ENCODE results near the gene MYB.

MYB gene

DNA sequence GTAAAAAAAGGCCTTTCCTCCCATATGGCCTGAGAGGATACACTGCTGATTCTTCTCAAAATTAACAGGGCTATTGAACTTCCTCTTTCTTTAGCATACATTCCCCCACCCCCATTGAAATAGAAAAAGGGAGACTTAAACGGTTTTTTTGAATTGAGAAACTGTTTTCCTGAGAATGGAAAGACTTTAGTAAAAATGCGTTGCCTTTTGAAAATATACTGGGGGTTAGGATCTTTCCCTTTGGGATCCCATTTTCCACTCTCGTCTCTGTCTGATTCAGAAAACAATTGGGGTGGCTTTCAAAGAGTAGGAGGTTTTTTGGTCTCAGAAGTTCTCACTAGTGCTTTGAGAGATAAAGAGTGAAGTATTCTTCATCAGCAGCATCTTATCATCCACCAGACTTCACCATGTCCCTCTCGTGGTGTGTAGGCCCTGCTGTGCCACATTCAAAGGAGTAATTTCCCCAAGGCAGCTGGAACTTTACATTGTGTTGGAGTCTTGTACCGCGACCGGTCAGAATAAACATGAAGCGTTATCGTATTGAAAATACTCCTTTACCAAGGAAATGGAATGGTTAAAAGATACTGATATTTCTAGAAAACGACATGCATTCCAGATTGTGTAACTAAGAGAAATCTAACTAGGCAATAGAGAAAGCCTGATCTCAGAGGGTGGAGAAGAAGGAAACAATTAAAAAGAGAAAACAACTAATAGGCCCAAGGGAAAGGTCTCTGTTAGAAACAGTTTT is 10.6 kb downstream of the MYB start:
- DNase-seq = no peak

DNA sequence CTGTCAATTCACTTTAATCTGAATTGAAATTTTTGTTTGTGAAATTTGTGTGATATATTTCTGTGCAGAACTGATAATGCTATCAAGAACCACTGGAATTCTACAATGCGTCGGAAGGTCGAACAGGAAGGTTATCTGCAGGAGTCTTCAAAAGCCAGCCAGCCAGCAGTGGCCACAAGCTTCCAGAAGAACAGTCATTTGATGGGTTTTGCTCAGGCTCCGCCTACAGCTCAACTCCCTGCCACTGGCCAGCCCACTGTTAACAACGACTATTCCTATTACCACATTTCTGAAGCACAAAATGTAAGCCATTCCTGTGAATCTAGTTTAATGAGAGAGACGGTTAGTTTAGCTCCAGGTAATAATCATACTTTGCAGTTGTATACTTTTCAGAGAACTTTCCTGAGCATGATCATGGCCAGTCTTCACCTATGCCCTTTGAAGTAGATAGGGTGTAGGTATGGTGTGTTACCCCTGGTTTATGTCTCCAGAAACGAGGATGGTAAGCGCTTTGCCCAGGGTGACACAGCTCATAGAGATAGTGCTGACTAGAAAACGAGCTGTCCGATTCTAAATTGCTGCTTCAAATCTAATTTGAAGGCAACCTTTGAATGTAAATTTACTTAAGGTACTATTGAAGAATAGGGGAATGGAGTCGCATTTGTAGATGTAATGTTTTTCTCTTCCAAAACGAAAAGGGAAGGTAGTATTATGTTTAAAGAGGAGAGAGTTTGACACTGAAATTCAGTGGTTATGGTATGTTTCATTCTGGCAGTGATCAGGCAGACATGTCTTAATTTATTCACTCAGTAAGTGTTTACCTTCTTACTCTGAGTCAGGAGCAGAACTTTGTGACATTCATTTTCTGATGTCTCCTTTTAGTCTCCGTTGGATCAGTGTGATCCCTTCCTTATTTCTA is 11.4 kb downstream of the MYB start:
- DNase-seq = no peak

DNA sequence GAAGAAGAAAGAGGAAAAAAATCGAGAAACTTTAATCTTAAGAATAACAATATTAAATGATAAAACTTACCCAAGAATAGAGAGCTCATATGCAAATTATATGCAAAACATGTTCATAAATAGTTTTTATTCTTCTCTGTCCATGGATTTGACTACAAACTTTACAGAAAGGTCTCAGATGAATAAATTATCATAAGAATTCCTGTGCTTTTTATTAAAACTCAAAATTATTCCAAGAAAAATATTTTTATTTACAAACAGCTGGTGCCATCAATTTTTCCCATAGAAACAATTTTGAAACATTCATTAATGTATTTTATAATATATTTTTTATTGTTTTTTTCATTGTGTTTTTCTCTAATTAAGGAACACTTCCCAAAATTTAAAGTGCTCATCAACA is 12.1 kb downstream of the MYB start:
- DNase-seq = no peak

DNA sequence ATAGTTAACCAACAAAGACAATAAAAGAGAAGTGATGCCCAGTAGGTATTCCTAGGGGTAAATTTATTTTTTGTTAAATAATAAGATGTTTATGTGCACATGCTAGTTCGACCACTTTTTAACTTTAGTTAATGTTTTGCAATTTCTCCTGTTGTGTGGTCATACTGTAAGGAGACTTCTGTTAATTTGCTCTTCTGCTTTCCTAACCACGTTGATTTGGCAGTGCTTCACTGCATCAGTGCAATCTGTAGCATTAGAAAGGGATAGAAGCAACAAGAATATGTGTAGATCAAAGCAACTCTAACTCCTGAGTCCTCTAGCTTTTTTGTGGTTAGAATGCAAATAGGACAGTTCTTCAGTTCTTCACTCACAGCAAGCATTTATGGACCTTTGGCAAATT is 13.9 kb downstream of the MYB start:
- DNase-seq = no peak

DNA sequence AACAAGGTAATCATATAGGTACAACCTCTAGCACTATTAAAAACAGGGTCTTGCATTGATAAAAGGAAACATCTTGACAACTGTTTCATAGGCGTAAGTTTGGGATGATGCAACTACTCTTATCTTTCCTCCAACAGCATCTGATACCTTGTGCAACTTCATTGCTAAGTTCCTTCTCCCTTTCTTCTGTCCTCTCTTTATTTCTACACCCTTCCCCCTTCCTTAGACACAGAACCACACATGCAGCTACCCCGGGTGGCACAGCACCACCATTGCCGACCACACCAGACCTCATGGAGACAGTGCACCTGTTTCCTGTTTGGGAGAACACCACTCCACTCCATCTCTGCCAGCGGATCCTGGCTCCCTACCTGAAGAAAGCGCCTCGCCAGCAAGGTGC is 14.4 kb downstream of the MYB start:
- no peak for DNase-seq

DNA sequence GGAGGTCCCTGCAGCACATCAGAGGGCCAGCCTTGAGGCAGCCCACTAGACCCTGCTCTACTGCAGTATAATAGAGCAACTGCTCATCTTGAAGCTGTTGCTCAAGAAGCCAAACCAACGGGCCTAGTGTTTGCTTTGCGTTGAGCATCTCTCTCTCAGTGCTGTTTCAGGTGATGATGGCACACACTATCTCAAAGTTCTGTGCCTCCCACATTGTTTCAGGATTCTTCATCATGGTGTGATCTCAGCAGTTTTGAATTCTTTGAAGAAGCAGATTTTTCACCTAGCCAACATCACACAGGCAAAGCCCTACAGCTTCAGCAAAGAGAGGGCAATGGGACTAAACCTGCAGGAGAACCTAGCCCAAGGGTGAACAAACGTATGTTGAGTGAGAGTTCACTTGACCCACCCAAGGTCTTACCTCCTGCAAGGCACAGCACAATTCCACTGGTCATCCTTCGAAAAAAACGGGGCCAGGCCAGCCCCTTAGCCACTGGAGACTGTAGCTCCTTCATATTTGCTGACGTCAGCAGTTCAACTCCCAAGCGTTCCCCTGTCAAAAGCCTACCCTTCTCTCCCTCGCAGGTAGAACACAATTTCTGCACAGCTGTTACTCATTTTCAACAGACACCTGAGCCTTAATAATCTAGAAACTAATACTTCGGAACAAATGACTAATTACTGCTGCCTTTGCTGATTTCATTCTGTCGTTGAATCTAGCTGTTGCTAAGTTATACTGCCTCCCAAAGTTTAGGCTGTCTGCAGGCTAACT is 15.8 kb downstream of the MYB start:
- DNase-seq = peak; percentile 47 to 59

DNA sequence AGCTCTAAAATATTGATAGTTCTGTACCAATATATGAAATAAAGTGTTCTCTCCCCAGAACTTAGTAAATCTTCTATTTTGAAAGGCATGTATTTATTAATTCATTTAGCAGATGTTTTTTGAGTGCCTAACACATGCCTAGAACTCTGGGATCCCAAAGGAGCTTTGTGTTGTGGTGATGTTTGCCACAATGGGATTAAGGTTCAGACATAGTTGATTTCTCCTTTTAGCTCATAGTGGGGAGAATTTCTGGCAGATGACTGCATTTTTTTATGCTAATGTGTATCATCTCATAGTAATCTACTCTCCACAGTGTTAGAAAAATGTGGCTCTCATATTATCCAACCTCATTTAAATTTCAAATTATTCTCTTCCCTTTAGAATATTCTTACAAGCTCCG is 21.7 kb downstream of the MYB start:
- DNase-seq = no peak

DNA sequence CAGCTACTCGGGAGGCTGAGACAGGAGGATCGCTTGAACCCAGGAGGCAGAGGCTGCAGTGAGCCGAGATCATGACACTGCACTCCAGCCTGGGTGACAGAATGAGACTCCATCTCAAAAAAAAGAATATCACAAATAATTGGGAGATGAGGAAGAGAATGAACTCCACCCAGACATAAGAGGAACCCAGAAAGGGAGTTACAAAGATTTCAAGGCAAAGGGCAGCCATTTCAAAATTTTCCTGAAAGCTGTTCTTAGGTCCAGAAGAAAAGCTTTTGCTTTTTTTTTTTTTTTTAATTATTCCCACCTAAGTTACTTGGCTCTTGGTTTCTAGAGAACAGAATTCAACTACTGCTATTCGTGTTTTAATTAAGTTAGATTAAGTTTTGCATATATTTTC is 23.8 kb downstream of the MYB start:
- no peak for DNase-seq

DNA sequence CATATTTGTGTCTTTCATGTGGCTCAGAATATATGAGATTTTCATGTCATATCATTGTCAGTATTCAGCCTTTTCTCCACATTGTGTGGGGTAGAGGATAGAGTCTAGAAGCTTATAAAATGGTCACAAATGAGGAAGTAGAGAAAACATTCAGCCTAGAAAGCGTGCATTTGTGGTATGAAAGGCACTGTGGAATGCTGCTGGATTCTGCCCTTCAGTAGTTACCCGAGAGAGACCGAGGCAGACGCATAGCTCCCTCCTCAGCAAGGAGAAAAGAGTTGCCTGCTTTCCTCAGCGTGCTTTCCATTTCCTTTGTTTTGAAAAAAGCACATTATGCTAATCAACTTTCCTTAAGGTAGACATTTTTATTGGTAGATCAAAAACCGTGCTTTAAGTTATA is 28.7 kb downstream of the MYB start:
- DNase-seq = no peak

DNA sequence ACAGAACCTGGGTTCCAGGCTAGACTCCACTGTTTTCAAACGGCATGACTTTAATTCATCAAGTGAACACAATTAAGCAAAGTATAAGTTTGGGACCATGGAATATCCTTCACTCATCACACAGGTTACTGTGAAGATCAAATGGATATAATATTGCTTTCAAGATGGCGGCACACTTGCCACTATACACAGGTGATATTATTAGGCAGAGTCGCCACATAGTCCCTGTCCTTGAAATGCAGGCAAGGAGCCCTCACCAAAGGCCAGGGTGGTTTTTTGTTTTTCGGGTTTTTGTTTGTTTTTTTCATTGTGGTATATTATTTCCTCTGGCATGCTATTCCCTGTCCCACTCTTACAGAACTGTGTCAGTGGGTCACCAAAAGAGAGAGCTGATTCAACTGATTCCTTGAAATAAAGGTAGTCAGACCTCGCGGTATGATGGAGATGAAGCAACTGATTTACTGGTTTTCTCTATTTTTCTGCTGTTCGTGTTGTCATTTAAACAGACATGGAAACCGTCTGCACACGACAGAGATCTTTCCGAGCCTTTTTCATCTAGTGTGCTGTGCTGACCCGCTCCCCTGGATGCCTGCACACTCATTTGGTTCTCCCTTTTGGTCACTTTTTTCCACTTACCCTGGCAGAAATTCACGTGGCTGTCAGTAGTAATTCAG is 29.7 kb downstream of the MYB start:
- DNase-seq = peak in 1 of 2 experiments; percentile 31

DNA sequence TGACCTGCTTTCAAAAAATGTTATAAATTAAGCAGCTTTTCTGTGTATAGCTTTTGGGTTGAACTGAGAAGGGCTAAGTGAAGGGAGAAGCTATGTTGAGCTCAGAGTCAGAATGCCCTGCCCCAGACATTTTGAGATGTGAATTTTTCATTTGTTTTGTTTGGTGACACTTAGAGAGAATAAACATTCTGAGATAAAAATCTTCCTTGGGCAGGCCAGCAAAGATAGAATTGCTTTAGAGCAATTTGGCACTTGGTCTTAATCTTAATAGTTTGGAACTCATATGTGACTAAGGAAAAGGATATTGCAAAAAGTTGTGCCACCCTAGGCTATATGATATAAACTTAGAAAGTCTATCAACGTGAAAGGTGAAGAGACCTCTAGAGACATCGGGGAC is 30.2 kb downstream of the MYB start:
- DNase-seq = no peak

DNA sequence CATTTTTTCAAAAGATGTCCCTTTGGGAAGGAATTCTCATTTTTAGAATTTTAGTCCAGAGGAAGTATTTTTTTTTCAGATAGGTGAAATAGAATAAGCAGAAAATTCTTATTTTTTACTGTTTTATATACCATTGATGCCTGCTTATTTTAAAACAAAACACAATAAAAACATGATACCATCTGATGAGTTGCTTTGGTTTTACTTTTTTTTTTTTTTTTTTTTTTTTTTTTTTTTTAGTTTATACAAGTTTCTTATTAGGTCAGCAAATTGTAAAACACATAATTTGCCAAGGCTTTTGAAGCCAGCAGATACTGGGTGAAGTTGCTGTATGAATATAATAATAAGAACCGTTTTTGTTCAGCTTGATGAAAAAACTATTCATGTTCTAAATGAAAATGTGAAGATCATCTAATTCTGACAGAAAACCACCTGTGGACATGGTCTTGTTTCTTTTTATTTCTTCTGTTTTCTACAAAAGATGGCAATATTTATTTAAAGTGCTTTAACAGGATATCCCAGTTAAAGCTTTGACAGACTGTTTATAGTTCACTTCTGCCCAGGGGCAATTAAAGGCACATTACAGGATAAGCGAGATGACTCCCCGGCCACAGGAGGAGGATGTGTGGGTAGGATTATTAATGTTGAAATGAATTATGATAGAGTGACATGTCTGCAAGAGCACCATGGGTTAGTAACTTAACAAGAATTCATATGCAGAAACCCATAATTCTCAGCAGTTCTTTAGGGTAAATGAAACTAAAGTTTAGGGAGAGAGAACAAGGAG is 31.1 kb downstream of the MYB start:
- peak; percentile 38 to 44 for DNase-seq

DNA sequence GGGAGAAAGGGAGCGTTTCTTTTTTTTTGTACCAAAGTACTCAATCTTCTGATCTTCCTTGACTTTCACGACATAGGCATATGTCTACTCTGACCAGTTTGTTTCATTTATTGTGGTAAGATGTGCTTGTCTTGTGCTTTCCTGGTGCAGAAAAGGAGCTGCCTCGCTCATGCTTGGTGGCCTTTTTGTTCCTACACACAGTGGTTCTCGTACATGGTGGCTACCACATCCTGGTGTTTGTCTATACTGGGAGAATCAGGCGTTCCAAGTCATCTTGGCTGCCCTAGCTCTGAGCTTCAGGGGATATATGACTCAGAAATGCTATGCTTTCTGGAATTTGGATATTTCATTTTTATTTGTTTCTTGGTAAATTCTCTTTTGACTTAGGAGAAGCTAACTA is 31.8 kb downstream of the MYB start:
- DNase-seq = no peak

DNA sequence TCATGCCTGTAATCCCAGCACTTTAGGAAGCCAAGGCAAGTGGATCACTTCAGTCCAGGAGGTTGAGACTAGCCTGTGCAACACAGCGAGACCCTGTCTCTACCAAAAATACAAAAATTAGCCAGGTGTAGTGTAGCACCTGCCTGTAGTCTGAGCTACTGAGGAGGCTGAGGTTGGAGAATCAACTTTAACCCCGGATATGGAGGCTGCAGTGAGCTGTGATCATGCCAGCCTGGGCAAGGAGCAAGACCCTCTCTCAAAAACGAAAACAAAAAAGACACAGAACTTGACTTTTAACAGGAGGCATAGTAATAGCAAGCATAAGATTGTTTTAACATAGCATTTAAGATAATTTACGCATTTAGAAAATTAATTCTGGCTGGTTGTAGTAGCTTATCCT is 32.5 kb downstream of the MYB start:
- DNase-seq = no peak

DNA sequence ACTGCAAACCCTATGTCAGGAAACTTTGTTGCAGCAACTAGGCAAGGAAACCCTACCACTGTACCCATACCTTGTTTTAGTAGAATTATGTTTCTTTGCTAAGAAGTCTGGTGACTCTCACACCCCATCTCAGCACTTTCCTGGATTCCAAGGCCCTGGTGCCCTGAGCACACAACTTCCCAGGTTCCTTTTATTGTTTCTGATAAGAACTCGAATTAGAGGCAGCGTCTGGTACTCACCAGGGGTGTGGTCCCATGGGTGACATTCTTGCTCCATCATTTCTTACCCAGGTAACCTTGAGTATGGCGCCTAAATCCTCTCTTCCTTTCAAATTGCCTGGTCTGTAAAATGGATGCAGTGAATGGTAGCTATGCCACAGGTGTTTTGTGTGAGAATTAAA is 34.1 kb downstream of the MYB start:
- no peak for DNase-seq

DNA sequence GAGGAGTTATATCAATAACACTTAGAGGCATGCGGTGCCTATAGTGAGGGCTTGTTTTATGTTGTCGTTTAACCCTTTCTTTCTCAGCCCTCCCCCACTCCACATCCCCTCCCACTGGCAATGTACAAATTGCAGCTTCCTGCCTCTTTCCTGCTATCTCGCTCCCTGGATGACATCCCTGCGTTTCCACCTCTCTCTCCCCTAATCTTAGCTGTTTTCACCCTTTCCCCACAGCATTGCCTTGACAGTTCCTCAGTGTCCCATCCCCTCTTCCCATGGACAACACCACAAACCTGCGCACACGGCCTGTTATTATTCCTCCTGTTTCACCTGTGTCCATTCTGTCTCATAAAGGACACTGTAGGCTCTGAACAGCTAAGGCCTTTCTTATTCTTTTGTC is 34.5 kb downstream of the MYB start:
- DNase-seq = no peak

DNA sequence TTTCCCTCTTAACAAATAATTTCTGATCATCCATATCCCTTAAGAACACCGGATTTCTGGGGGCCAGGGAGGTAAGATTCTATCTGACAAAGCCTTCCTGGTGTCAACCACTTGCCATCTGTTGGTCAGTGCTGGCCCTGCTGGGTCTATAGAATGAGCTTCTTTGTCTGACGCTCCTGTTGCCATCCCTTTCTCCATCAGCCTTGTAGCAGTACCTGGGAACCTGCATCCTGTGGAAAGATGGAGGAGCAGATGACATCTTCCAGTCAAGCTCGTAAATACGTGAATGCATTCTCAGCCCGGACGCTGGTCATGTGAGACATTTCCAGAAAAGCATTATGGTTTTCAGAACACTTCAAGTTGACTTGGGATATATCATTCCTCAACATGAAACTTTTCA is 36.6 kb downstream of the MYB start:
- no peak for DNase-seq

DNA sequence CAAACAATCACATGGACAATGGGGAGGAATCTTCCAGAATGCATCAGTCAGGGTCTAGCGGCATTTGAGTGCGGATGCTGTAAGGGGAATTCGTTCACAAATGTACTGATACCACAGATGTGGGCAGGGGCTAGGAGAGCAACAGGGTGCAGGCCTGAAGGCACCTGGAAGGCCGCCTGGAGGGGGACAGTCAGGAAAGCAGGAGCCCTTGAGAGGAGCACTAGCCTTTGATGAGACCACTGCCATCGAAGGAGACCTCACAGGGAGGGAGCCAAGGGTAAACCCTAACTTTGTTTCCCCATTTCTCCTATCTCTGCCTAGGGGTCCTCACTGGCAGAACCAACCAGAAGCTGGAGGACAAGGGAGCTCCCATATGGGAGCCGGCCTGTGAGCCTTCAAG is 38.2 kb downstream of the MYB start:
- no peak for DNase-seq

DNA sequence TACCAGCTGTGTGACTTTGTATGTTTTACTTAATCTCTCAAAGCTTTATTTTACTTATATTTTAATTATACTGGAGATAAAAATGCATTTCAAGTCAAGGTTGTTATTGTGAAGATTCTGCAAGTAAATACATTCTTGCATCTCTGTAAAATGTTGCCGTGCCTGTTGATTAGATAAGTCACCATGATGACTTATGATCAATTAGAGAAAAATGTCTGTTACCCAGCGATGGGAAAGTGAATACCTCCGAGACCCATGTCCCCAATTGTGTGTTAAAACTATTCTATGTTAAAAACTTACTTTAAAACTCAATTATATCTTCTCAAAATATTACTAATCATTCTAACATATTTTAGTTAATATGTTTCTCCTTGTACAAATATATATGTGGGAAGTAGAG is 39.9 kb downstream of the MYB start:
- no peak for DNase-seq

DNA sequence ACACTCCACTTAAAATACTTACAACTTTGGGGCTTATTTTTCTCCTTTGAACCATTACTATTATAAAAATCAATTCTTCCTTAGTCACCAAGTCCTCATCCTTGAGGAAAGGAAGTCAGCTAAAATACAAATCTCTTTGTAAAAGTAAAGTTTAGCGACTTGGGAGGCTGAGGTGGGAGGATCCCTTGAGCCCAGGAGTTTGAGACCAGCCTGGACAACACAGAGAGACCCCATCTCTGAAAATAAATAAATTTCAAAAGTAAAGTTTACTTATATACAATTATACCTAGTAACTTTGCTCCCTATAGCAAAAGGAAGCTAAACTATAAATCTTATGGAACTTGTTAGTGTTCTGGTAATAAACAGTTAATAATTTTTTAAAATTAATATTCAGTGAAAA is 40.4 kb downstream of the MYB start:
- DNase-seq = no peak

DNA sequence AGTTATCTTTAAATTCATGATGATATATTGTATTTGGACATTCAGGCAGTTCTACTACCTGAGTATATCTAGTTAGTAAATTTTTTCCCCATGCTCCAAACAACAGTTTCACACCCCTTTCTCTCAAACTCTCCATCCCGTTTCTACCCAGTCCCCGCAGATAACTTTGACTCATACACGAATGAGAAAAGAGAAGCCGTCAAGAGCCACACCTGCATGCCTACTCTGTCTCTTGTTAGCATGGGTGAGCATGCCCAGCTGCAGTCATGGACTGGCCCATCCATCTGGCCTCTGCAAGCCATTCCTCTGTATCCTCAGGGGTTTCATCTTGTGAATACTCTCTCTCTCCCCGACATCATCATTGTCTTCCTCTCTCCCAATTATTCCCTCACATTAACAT is 41.5 kb downstream of the MYB start:
- DNase-seq = no peak

DNA sequence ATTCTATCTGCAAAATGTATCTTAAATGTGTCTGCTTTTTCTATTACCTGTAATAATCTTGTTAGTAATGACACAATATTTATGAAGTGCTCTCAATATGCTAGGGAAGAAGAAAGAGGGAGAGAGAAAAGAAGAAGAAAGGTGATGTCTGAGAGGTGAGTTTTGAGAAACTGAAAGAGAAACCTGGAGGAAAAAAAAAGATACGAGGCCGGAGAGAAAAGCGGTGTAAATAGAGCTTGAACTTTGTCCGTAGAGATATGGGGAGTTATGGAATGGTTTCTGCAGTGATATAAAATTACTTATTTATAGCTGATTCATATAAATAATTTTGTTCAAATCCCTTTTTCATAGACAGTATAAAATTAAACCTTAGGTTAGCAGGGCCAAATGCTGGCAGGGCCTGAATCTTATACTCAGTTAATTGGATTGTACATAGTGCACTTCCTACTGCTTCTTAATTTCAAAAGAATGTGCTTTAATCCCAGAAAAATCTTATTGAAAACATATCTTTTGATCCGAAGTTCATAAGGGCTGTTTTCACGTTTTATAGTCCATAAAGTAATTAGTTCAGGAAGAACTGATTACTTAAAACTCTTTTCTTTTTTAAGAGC is 43.0 kb downstream of the MYB start:
- no peak for DNase-seq
